ENCODE results near the gene TRIO. TPM values are rescaled to one million over a fixed set of nuclear protein-coding genes. Genes with fewer than 3 reads are reported as not detected.

TRIO gene
- total and polyA plus RNA-seq, 2 donors (not counting 1 experiment from before 2014, with no cell fraction given): 134 to 281 TPM

- H3K4me3 ChIP-seq (replicated peaks in 1 of 4; ENCODE audit: control extremely low read depth in 1 of 4, insufficient read depth in 1 of 4, low read depth in 3 of 4, low read length in 4 of 4): no peak overlapping the region
- H3K9me3 ChIP-seq (ENCODE audit: control insufficient read depth, insufficient read depth, low read depth, low read length): no peaks in the 10 kb centered on the region
- H3K4me2 ChIP-seq (ENCODE audit: extremely low read depth, insufficient read depth, low read length): peak overlapping the region; percentile 38
Measured at GRCh38 chr5:14201325-14202045, 58.3 kb downstream of the TRIO start.

GRCh38 chr5:14202462-14202861, 59.3 kb downstream of the TRIO start:
- peak overlapping the region; percentile 2 for H3K27ac ChIP-seq (ENCODE audit: insufficient read depth, low read length)
- no peak overlapping the region for H3K9ac ChIP-seq (ENCODE audit: insufficient read depth, low read length)
- H3K9me3 ChIP-seq (ENCODE audit: control insufficient read depth, insufficient read depth, low read depth, low read length): no peaks in the 10 kb centered on the region
- H3K4me1 ChIP-seq (ENCODE audit: control insufficient read depth, extremely low read depth, insufficient read depth, low read length): peaks cover 35% of the 10 kb centered on the region
- no peak for TF ChIP-seq EZH2 (IDR thresholded peaks at IDR 0.05; ENCODE audit: low read length, missing control alignments)
- TF ChIP-seq CTCF (conservative IDR thresholded peaks at IDR 0.05 in 1 of 2, IDR thresholded peaks at IDR 0.05 in 1 of 2; ENCODE audit: low read depth in 1 of 2, low read length in 2 of 2): no peak
- H4K20me1 ChIP-seq (ENCODE audit: control insufficient read depth, extremely low read depth, insufficient read depth, low read length): no peaks in the 10 kb centered on the region
- peak in 1 of 2 donors; percentile 79 for DNase-seq (ENCODE audit: low read depth in 2 of 2)
- no peak overlapping the region for H3K4me2 ChIP-seq (ENCODE audit: extremely low read depth, insufficient read depth, low read length)
- H3K4me3 ChIP-seq (replicated peaks in 1 of 4; ENCODE audit: control extremely low read depth in 1 of 4, insufficient read depth in 1 of 4, low read depth in 3 of 4, low read length in 4 of 4): no peak overlapping the region
- no peaks in the 10 kb centered on the region for H3K27me3 ChIP-seq (ENCODE audit: control insufficient read depth, insufficient read depth, low read length)
- no peak overlapping the region for H2AFZ ChIP-seq (ENCODE audit: low read length)
- peaks cover 98% of the 10 kb centered on the region for H3K79me2 ChIP-seq (ENCODE audit: control insufficient read depth, insufficient read depth, low read length)
- H3K36me3 ChIP-seq (ENCODE audit: control insufficient read depth, insufficient read depth, low read length): peaks cover 3% of the 10 kb centered on the region

More at GRCh38 chr5:14201325-14202045, 58.3 kb downstream of the TRIO start:
- Histone ChIP-seq H2AFZ (ENCODE audit: low read length) (no peak overlapping the region), H3K4me1 (ENCODE audit: control insufficient read depth, extremely low read depth, insufficient read depth, low read length) (peaks cover 35% of the 10 kb centered on the region), H4K20me1 (ENCODE audit: control insufficient read depth, extremely low read depth, insufficient read depth, low read length) (no peaks in the 10 kb centered on the region), H3K36me3 (ENCODE audit: control insufficient read depth, insufficient read depth, low read length) (peaks cover 3% of the 10 kb centered on the region), H3K27ac (ENCODE audit: insufficient read depth, low read length) (peak overlapping the region; percentile 11), H3K79me2 (ENCODE audit: control insufficient read depth, insufficient read depth, low read length) (peaks cover 98% of the 10 kb centered on the region), H3K27me3 (ENCODE audit: control insufficient read depth, insufficient read depth, low read length) (no peaks in the 10 kb centered on the region), H3K9ac (ENCODE audit: insufficient read depth, low read length) (no peak overlapping the region)
- peak; percentile 66 to 90 for DNase-seq (ENCODE audit: low read depth in 2 of 2)
- TF ChIP-seq EZH2 (IDR thresholded peaks at IDR 0.05; ENCODE audit: low read length, missing control alignments) (no peak), CTCF (conservative IDR thresholded peaks at IDR 0.05 in 1 of 2, IDR thresholded peaks at IDR 0.05 in 1 of 2; ENCODE audit: low read depth in 1 of 2, low read length in 2 of 2) (no peak)

- peaks cover 93% of the 10 kb centered on the region for H3K79me2 ChIP-seq (ENCODE audit: control insufficient read depth, insufficient read depth, low read length)
- H3K27me3 ChIP-seq (ENCODE audit: control insufficient read depth, insufficient read depth, low read length): no peaks in the 10 kb centered on the region
- H3K36me3 ChIP-seq (ENCODE audit: control insufficient read depth, insufficient read depth, low read length): no peaks in the 10 kb centered on the region
- H3K9me3 ChIP-seq (ENCODE audit: control insufficient read depth, insufficient read depth, low read depth, low read length): no peaks in the 10 kb centered on the region
- no peak overlapping the region for H3K4me3 ChIP-seq (replicated peaks in 1 of 4; ENCODE audit: control extremely low read depth in 1 of 4, insufficient read depth in 1 of 4, low read depth in 3 of 4, low read length in 4 of 4)
- H4K20me1 ChIP-seq (ENCODE audit: control insufficient read depth, extremely low read depth, insufficient read depth, low read length): no peaks in the 10 kb centered on the region
- peaks cover 40% of the 10 kb centered on the region for H3K4me1 ChIP-seq (ENCODE audit: control insufficient read depth, extremely low read depth, insufficient read depth, low read length)
- no peak overlapping the region for H2AFZ ChIP-seq (ENCODE audit: low read length)
- H3K9ac ChIP-seq (ENCODE audit: insufficient read depth, low read length): no peak overlapping the region
- TF ChIP-seq EZH2 (IDR thresholded peaks at IDR 0.05; ENCODE audit: low read length, missing control alignments) (no peak), CTCF (conservative IDR thresholded peaks at IDR 0.05 in 1 of 2, IDR thresholded peaks at IDR 0.05 in 1 of 2; ENCODE audit: low read depth in 1 of 2, low read length in 2 of 2) (no peak)
- H3K27ac ChIP-seq (ENCODE audit: insufficient read depth, low read length): peak overlapping the region; percentile 84
- DNase-seq (ENCODE audit: low read depth in 2 of 2): no peak
- no peak overlapping the region for H3K4me2 ChIP-seq (ENCODE audit: extremely low read depth, insufficient read depth, low read length)
Measured at GRCh38 chr5:14204011-14204670, 61.0 kb downstream of the TRIO start.
